ENCODE results near the gene GNB2.
"Not testable (repeated sequence)": the region's sequence is repeated elsewhere in the genome, so short reads cannot be mapped to it uniquely, and the experiment has no call there.

Gene GNB2

GRCh38 chr7:100696123-100696521 lies 22.6 kb downstream of the GNB2 start:
- DNase-seq = no peak

GRCh38 chr7:100699018-100699417 lies 25.5 kb downstream of the GNB2 start:
- no peak for DNase-seq

GRCh38 chr7:100701089-100701488 lies 27.5 kb downstream of the GNB2 start:
- not testable (repeated sequence) for DNase-seq

GRCh38 chr7:100705320-100705752 lies 31.8 kb downstream of the GNB2 start:
- DNase-seq = peak; percentile 54 to 75 (median 61)

GRCh38 chr7:100705753-100706671 lies 32.5 kb downstream of the GNB2 start, which contains the start of gene POP7:
Gene POP7 (plus strand): TSS chr7:100706121. CDS start chr7:100706831, 710 bp downstream.
- DNase-seq = peak; percentile 95 to 98 (median 98)

GRCh38 chr7:100706672-100707311 lies 33.3 kb downstream of the GNB2 start:
- DNase-seq = no peak

- no peak for DNase-seq
These were observed 34.9 kb downstream of the GNB2 start for GRCh38 chr7:100708395-100708794.

GRCh38 chr7:100710452-100710851 lies 36.9 kb downstream of the GNB2 start:
- DNase-seq = no peak

- DNase-seq = no peak
These were observed 37.8 kb downstream of the GNB2 start for GRCh38 chr7:100711369-100711768.

- no peak for DNase-seq
These were observed 41.2 kb downstream of the GNB2 start for GRCh38 chr7:100714725-100715124.

GRCh38 chr7:100717073-100717472 lies 43.5 kb downstream of the GNB2 start:
- DNase-seq = not testable (repeated sequence)

GRCh38 chr7:100719523-100720278 lies 46.2 kb downstream of the GNB2 start:
- DNase-seq = no peak

GRCh38 chr7:100720279-100720670 lies 46.7 kb downstream of the GNB2 start, which contains the start of gene EPO:
Gene EPO (plus strand): TSS chr7:100720468. CDS start chr7:100720981, 513 bp downstream.
- DNase-seq = no peak

- DNase-seq = no peak
These were observed 47.3 kb downstream of the GNB2 start for GRCh38 chr7:100720671-100721504.

- no peak for DNase-seq
These were observed 47.9 kb downstream of the GNB2 start for GRCh38 chr7:100721505-100721812.

- no peak for DNase-seq
These were observed 49.1 kb downstream of the GNB2 start for GRCh38 chr7:100722480-100723212.

- DNase-seq = no peak
These were observed 50.3 kb downstream of the GNB2 start for GRCh38 chr7:100723732-100724275.

GRCh38 chr7:100724364-100724763 lies 50.8 kb downstream of the GNB2 start:
- DNase-seq = not testable (repeated sequence)

- no peak for DNase-seq
These were observed 53.6 kb downstream of the GNB2 start for GRCh38 chr7:100726996-100727761.

GRCh38 chr7:100728196-100728595 lies 54.7 kb downstream of the GNB2 start:
- no peak for DNase-seq

Measured in T-helper 2 cell (primary cell).